SK-N-MC (cell line): ENCODE results near the gene FNTB.

ENCODE experiments used
- EZH2 ChIP-seq: fragments of 200-600 bp; sonication (generic); IDR thresholded peaks from one replicate; pipeline ENCODE4 v1.6.1; 2017; ENCODE audit warnings: antibody characterized with exemption
- POLR2AphosphoS5 ChIP-seq: IDR thresholded peaks from 2 replicates; pipeline ENCODE4 v1.6.1; 2012; ENCODE audit warnings: mild to moderate bottlenecking, low read depth, low read length, borderline replicate concordance

DNA sequence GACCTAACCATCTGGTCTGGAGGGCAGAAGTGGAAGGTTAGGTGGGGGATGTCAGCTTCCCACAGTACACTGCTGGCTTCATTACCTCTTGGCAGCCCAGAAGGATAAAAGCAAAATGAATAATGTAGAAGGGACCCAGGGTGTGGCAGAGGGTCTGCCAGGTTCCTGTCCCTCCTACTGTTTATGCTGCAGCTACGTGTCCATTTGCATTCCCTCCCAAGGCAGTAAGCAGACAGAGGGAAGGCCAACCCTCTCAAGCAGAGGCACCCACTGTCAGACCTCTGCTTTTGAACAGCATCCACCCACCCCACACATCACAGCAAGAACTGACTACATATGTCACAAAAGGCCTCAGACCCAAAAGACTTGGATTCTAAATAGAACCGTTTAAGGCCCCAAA, 96.2 kb downstream of the FNTB start:
- TF ChIP-seq POLR2AphosphoS5: no peak
- TF ChIP-seq EZH2: no peak
